H9 (cell line): Measurements from ENCODE around the gene ASCC2. TPM values are rescaled to one million over a fixed set of nuclear protein-coding genes. Genes with fewer than 3 reads are reported as not detected.

ENCODE experiments used
- DNase-seq: peaks from one replicate; pipeline ENCODE4 v3.0.0-alpha.2; 2017
- H2AFZ ChIP-seq: one replicate; pipeline ENCODE4 v1.6.1; 2013; ENCODE audit warnings: mild to moderate bottlenecking, low read length, control low read depth, moderate library complexity
- H2AK5ac ChIP-seq: 2 replicates; pipeline ENCODE4 v1.6.1; 2013; ENCODE audit warnings: low read length, control low read depth, mixed read lengths; ENCODE audit not compliant: insufficient read length
- H2BK120ac ChIP-seq: one replicate; pipeline ENCODE4 v1.6.1; 2013; ENCODE audit warnings: low read depth, mild to moderate bottlenecking, low read length, control low read depth, inconsistent platforms; ENCODE audit not compliant: poor library complexity, severe bottlenecking
- H2BK12ac ChIP-seq: 2 replicates; pipeline ENCODE4 v1.6.1; 2013; ENCODE audit warnings: low read length, control low read depth, mixed read lengths, low read depth; ENCODE audit not compliant: insufficient read length
- H2BK15ac ChIP-seq: 2 replicates; pipeline ENCODE4 v1.6.1; 2013; ENCODE audit warnings: low read depth, low read length, control low read depth
- H2BK20ac ChIP-seq: one replicate; pipeline ENCODE4 v1.6.1; 2013; ENCODE audit warnings: low read depth, mild to moderate bottlenecking, low read length, control low read depth, inconsistent platforms; ENCODE audit not compliant: poor library complexity, severe bottlenecking
- H2BK5ac ChIP-seq: 2 replicates; pipeline ENCODE4 v1.6.1; 2013; ENCODE audit warnings: low read length, control low read depth, mixed read lengths; ENCODE audit not compliant: insufficient read length
- H3K14ac ChIP-seq: 2 replicates; pipeline ENCODE4 v1.6.1; 2013; ENCODE audit warnings: low read length, control low read depth; ENCODE audit not compliant: insufficient read depth
- H3K18ac ChIP-seq: 2 replicates; pipeline ENCODE4 v1.6.1; 2013; ENCODE audit warnings: low read depth, mild to moderate bottlenecking, mixed read lengths, low read length, control low read depth; ENCODE audit not compliant: insufficient read length
- H3K23ac ChIP-seq: 2 replicates; pipeline ENCODE4 v1.6.1; 2013; ENCODE audit warnings: low read length, control low read depth, mixed read lengths, low read depth; ENCODE audit not compliant: insufficient read length
- H3K23me2 ChIP-seq: 2 replicates; pipeline ENCODE4 v1.6.1; 2013; ENCODE audit warnings: low read depth, mild to moderate bottlenecking, mixed read lengths, low read length, control low read depth; ENCODE audit not compliant: insufficient read length, poor library complexity, severe bottlenecking
- H3K27ac ChIP-seq: 2 replicates; pipeline ENCODE4 v1.5.1; 2013; ENCODE audit warnings: low read length, control low read depth, mixed read lengths, low read depth; ENCODE audit not compliant: insufficient read length
- H3K27me3 ChIP-seq: 2 replicates; pipeline ENCODE4 v1.6.1; 2013; ENCODE audit warnings: low read length, control low read depth, inconsistent platforms; ENCODE audit not compliant: insufficient read depth
- H3K4ac ChIP-seq: 2 replicates; pipeline ENCODE4 v1.6.1; 2013; ENCODE audit warnings: low read depth, mild to moderate bottlenecking, control low read depth, inconsistent platforms, low read length, moderate library complexity
- H3K4me1 ChIP-seq: 2 replicates; pipeline ENCODE4 v1.6.1; 2013; ENCODE audit warnings: low read length, control low read depth, inconsistent platforms; ENCODE audit not compliant: insufficient read depth
- H3K4me2 ChIP-seq: 2 replicates; pipeline ENCODE4 v1.6.1; 2013; ENCODE audit warnings: low read length, control low read depth, mixed read lengths; ENCODE audit not compliant: insufficient read length, insufficient read depth
- H3K56ac ChIP-seq: 2 replicates; pipeline ENCODE4 v1.6.1; 2013; ENCODE audit warnings: low read depth, mild to moderate bottlenecking, mixed read lengths, low read length, control low read depth; ENCODE audit not compliant: insufficient read length
- H3K79me1 ChIP-seq: 2 replicates; pipeline ENCODE4 v1.6.1; 2013; ENCODE audit warnings: low read depth, mild to moderate bottlenecking, moderate library complexity, low read length, control low read depth, inconsistent platforms; ENCODE audit not compliant: insufficient read depth, poor library complexity, severe bottlenecking
- H3K79me2 ChIP-seq: 2 replicates; pipeline ENCODE4 v1.6.1; 2013; ENCODE audit warnings: low read length, control low read depth, inconsistent platforms; ENCODE audit not compliant: insufficient read depth
- H3K9ac ChIP-seq: 2 replicates; pipeline ENCODE4 v1.6.1; 2013; ENCODE audit warnings: low read length, control low read depth, mixed read lengths; ENCODE audit not compliant: insufficient read length; ENCODE audit errors: extremely low read depth
- H3K9me3 ChIP-seq: one replicate; pipeline ENCODE4 v1.6.1; 2013; ENCODE audit warnings: low read depth, low read length, inconsistent platforms; ENCODE audit not compliant: control insufficient read depth
- H3T11ph ChIP-seq: one replicate; pipeline ENCODE4 v1.6.1; 2013; ENCODE audit warnings: mild to moderate bottlenecking, low read length, control low read depth, inconsistent platforms
- H4K20me1 ChIP-seq: one replicate; pipeline ENCODE4 v1.6.1; 2013; ENCODE audit not compliant: control insufficient read depth, insufficient read length, insufficient read depth
- H4K5ac ChIP-seq: 2 replicates; pipeline ENCODE4 v1.6.1; 2013; ENCODE audit warnings: low read depth, mild to moderate bottlenecking, mixed read lengths, low read length, control low read depth; ENCODE audit not compliant: insufficient read length
- H4K8ac ChIP-seq: replicated peaks from 2 replicates; pipeline ENCODE4 v1.6.1; 2013; ENCODE audit warnings: low read length, control low read depth, mixed read lengths, low read depth; ENCODE audit not compliant: insufficient read length
- H4K91ac ChIP-seq: 2 replicates; pipeline ENCODE4 v1.6.1; 2013; ENCODE audit warnings: low read depth, mild to moderate bottlenecking, moderate library complexity, mixed read lengths, low read length, control low read depth; ENCODE audit not compliant: insufficient read length
- H3K27ac Mint-ChIP-seq, 3 experiments: 2 replicates in 2 of 3; 3 replicates in 1 of 3; pipeline ENCODE4 v1.8.0; 2020 to 2021; ENCODE audit warnings: mixed read lengths in 3 of 3, mild to moderate bottlenecking in 1 of 3, moderate library complexity in 1 of 3
- H3K27me3 Mint-ChIP-seq: 2 replicates; pipeline ENCODE4 v1.8.0; 2021; ENCODE audit warnings: low read depth, mild to moderate bottlenecking, moderate library complexity, mixed read lengths
- H3K36me3 Mint-ChIP-seq, 3 experiments: 2 replicates in 2 of 3; 3 replicates in 1 of 3; pipeline ENCODE4 v1.8.0; 2020 to 2021; ENCODE audit warnings: low read depth in 3 of 3, mixed read lengths in 3 of 3; ENCODE audit not compliant: insufficient read depth in 1 of 3
- H3K4me1 Mint-ChIP-seq, 2 experiments: 2 replicates each; pipeline ENCODE4 v1.8.0; 2020; ENCODE audit warnings: mixed read lengths in 2 of 2
- H3K4me3 Mint-ChIP-seq, 2 experiments: 2 replicates in 1 of 2; 3 replicates in 1 of 2; pipeline ENCODE4 v1.8.0; 2020 to 2021; ENCODE audit warnings: mild to moderate bottlenecking in 2 of 2, mixed read lengths in 2 of 2, moderate library complexity in 1 of 2
- H3K9me3 Mint-ChIP-seq, 2 experiments: 2 replicates in 1 of 2; 3 replicates in 1 of 2; pipeline ENCODE4 v1.8.0; 2020; ENCODE audit warnings: mild to moderate bottlenecking in 2 of 2, mixed read lengths in 2 of 2, moderate library complexity in 1 of 2
- WGBS: extraction: QIAGEN DNeasy Blood & Tissue Kit; methylation state at CpG from one replicate; pipeline ENCODE4 v1.1.7; 2013; ENCODE audit warnings: missing lambda C conversion rate, low lambda C conversion rate, mixed read lengths; ENCODE audit not compliant: insufficient read length; ENCODE audit errors: extremely low coverage; 5-methylcytosine and 5-hydroxymethylcytosine counted together
- total RNA-seq: library from RNA; stranded (reverse); gene quantifications from 2 replicates; pipeline ENCODE4 v1.2.1, GENCODE V29; 2021
- TF ChIP-seq, protein P1 (sequence below): fragments of 200-600 bp; sonication (generic); conservative IDR thresholded peaks from 3 replicates; pipeline ENCODE4 v1.8.0; 2021; ENCODE audit warnings: antibody characterized with exemption, mild to moderate bottlenecking

ASCC2 gene
- total RNA-seq, 1 experiment from 2014 or later, result 48.2 TPM

DNA sequence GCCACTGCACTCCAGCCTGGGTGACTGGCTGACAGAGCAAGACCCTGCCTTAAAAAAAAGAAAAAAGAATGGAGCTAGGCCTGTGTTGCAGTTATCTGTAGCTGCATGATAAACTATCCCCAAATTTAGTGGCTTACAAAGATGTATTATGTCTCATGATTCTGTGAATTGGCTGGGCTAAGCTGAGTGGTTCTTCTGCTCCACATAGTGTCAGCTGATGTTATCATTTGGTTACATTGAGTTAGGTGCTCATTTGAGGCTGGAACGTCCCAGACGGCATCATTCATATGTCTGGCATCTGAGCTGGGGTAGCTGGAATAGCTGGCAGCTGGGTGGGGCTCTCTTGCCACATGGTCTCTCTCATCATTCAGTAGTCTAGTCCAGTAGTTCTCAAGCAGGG lies 8.2 kb upstream of the ASCC2 start:
- no CpG with 5 or more reads among the region's 2 CpGs for WGBS
- TF ChIP-seq, protein P1, sequence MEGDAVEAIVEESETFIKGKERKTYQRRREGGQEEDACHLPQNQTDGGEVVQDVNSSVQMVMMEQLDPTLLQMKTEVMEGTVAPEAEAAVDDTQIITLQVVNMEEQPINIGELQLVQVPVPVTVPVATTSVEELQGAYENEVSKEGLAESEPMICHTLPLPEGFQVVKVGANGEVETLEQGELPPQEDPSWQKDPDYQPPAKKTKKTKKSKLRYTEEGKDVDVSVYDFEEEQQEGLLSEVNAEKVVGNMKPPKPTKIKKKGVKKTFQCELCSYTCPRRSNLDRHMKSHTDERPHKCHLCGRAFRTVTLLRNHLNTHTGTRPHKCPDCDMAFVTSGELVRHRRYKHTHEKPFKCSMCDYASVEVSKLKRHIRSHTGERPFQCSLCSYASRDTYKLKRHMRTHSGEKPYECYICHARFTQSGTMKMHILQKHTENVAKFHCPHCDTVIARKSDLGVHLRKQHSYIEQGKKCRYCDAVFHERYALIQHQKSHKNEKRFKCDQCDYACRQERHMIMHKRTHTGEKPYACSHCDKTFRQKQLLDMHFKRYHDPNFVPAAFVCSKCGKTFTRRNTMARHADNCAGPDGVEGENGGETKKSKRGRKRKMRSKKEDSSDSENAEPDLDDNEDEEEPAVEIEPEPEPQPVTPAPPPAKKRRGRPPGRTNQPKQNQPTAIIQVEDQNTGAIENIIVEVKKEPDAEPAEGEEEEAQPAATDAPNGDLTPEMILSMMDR, result no peak
- no peak overlapping the region for H2AFZ ChIP-seq

More for the DNA sequence above, 8.2 kb upstream of the ASCC2 start:
- Histone ChIP-seq H2AK5ac (no peak overlapping the region), H4K5ac (no peak overlapping the region), H2BK15ac (no peak overlapping the region), H3T11ph (no peak overlapping the region), H4K8ac (no peak overlapping the region), H3K27me3 (no peaks in the 10 kb centered on the region), H3K4ac (no peak overlapping the region), H3K23me2 (no peaks in the 10 kb centered on the region), H2BK20ac (no peak overlapping the region), H3K27ac (no peak overlapping the region), H4K20me1 (no peaks in the 10 kb centered on the region), H2BK5ac (no peak overlapping the region), H3K79me2 (no peaks in the 10 kb centered on the region), H2BK120ac (no peak overlapping the region), H4K91ac (no peak overlapping the region), H3K9ac (no peak overlapping the region), H3K4me2 (no peak overlapping the region), H3K79me1 (no peaks in the 10 kb centered on the region), H3K9me3 (no peaks in the 10 kb centered on the region), H3K23ac (no peak overlapping the region), H2BK12ac (no peak overlapping the region), H3K18ac (no peak overlapping the region), H3K4me1 (no peaks in the 10 kb centered on the region), H3K56ac (no peak overlapping the region), H3K14ac (no peak overlapping the region)
- no peak for DNase-seq
- Mint-ChIP-seq H3K27ac (no peak overlapping the region), H3K36me3 (no peaks in the 10 kb centered on the region; a peak in 1 of 7 replicates), H3K4me1 (peaks cover 8 to 10% of the 10 kb centered on the region in 2 experiments), H3K4me3 (no peak overlapping the region), H3K9me3 (peaks cover 0 to 4% of the 10 kb centered on the region in 2 experiments; a peak in 3 of 5 replicates), H3K27me3 (peaks cover 8% of the 10 kb centered on the region)
